ENCODE data around the gene UVRAG.

DNA sequence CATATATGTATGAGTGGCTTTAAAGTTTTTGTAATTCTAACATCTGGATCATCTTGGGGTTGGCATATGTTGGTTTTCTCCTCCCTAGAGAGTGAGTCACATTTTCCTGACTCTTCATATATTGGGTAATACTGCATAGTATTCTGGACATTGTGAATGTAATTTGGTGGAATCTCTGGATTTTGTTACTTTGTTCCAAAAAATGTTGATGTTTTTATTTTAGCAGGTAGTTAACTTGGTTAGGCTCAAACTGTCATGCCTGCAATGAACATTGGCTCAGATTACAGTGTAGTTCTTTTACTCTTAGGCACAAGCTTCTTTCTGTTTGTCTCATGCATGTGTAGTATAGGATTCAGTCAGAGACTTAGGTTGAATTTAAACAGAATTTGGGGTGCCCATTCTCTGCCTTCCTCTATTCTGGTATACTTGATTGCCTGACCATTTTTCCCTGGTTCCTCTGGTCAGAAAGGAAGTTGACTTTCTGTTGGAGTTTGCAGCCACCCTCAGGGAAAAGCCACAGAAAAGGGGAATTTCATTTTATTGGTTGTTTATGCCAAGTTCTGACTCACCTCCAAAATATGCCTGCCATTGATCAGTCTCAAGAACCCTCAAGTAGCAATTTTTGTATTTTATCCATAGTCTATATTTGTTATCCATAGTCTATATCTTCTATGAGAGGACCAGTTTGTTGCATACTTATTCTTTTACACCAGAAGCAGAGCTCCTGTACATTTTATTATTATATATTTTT, 151.7 kb downstream of the UVRAG start:
- TF ChIP-seq, protein P1, sequence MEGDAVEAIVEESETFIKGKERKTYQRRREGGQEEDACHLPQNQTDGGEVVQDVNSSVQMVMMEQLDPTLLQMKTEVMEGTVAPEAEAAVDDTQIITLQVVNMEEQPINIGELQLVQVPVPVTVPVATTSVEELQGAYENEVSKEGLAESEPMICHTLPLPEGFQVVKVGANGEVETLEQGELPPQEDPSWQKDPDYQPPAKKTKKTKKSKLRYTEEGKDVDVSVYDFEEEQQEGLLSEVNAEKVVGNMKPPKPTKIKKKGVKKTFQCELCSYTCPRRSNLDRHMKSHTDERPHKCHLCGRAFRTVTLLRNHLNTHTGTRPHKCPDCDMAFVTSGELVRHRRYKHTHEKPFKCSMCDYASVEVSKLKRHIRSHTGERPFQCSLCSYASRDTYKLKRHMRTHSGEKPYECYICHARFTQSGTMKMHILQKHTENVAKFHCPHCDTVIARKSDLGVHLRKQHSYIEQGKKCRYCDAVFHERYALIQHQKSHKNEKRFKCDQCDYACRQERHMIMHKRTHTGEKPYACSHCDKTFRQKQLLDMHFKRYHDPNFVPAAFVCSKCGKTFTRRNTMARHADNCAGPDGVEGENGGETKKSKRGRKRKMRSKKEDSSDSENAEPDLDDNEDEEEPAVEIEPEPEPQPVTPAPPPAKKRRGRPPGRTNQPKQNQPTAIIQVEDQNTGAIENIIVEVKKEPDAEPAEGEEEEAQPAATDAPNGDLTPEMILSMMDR (IDR thresholded peaks at IDR 0.05; ENCODE audit: low read length), result no peak
- no peak for TF ChIP-seq EZH2 (IDR thresholded peaks at IDR 0.05; ENCODE audit: borderline replicate concordance, low read length)

Measured in OCI-LY1 (cell line).